Chondrocyte (in vitro differentiated cells): ENCODE measurements around the gene TBC1D5. TPM values are rescaled to one million over a fixed set of nuclear protein-coding genes. Genes with fewer than 3 reads are reported as not detected.

ENCODE experiments used
- DNase-seq: peaks from one replicate; pipeline ENCODE4 v3.0.0; 2021; ENCODE audit warnings: mixed read lengths, low spot score
- H3K27ac Mint-ChIP-seq: one replicate; pipeline ENCODE4 v1.8.0; 2021; ENCODE audit warnings: mild to moderate bottlenecking, moderate library complexity, mixed read lengths; ENCODE audit not compliant: unreplicated experiment
- H3K27me3 Mint-ChIP-seq: 2 replicates; pipeline ENCODE4 v1.8.0; 2021; ENCODE audit warnings: low read depth, mixed read lengths
- H3K36me3 Mint-ChIP-seq: 2 replicates; pipeline ENCODE4 v1.8.0; 2021; ENCODE audit warnings: low read depth, mixed read lengths
- H3K4me1 Mint-ChIP-seq: 2 replicates; pipeline ENCODE4 v1.8.0; 2021; ENCODE audit warnings: low read depth, mild to moderate bottlenecking, mixed read lengths
- H3K4me3 Mint-ChIP-seq: one replicate; pipeline ENCODE4 v1.8.0; 2021; ENCODE audit warnings: mild to moderate bottlenecking, moderate library complexity, mixed read lengths; ENCODE audit not compliant: unreplicated experiment
- H3K9me3 Mint-ChIP-seq: 2 replicates; pipeline ENCODE4 v1.8.0; 2021; ENCODE audit warnings: low read depth, mixed read lengths
- CTCF ChIP-seq: fragments of 200-600 bp; sonication (generic); IDR thresholded peaks from 2 replicates; pipeline ENCODE4 v1.5.0; 2021; ENCODE audit warnings: antibody characterized with exemption, mild to moderate bottlenecking, moderate library complexity
- total RNA-seq: library from RNA; stranded (reverse); gene quantifications from 3 replicates; pipeline ENCODE4 v1.2.1, GENCODE V29; 2021

The TBC1D5 gene
- total RNA-seq, 1 donor from 2014 or later, result 44.6 TPM

DNA sequence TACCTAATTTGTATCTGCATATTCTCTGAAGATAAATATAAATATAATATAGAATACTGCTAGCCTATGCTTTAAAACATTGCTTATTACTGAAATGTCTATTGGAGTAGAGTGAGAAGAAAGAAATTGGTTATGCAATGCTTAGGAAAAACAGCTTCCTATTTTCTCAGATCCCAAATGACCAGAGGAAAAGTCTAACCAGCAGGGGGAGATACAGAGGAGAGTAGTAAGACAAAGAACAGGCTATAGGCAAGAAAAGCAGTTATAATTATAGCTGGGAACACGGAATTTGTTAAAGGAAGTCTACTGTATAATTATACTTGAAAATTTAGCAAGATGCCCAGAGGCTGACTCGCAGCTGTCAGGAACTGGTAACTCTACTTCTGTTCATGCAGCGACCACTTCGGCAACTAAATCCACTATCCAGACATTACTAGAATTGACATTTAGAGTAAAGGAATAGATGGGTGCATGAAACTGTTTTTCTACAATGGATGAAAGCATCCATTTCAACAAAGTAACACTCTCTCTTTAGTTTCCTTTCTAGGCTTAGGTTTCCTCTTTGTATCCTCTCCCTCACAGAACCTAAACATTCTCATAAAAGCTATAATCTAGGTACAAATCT is 97.2 kb downstream of the TBC1D5 start:
- no peak for DNase-seq
- TF ChIP-seq CTCF, result peak; percentile 86
- Mint-ChIP-seq H3K36me3 (no peaks in the 10 kb centered on the region), H3K9me3 (no peaks in the 10 kb centered on the region), H3K4me3 (no peak overlapping the region), H3K27me3 (no peaks in the 10 kb centered on the region), H3K4me1 (peaks cover 28% of the 10 kb centered on the region), H3K27ac (no peak overlapping the region)

DNA sequence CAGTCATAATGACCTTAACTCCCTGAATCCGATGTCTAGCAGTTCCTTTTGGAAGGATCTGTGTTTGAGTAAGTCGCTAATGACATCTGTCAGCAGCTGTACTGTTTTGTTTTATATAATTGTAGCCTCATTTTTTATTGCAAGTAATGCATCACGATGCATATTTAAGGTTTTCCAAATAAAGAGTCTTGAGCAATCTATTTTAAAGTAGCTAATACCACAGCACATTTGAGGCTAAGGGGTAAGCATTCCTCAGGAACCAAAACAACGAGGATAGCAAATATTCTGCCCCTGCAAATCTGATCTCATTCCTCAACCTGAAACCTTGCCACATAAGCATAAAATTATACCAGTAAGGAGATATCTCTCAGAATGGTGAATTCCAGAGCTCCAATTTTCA is 98.7 kb downstream of the TBC1D5 start:
- no peak overlapping the region for H3K27ac Mint-ChIP-seq
- H3K4me3 Mint-ChIP-seq, result no peak overlapping the region
- H3K36me3 Mint-ChIP-seq, result no peaks in the 10 kb centered on the region
- no peak for DNase-seq
- no peaks in the 10 kb centered on the region for H3K9me3 Mint-ChIP-seq
- H3K4me1 Mint-ChIP-seq, result peaks cover 42% of the 10 kb centered on the region
- TF ChIP-seq CTCF, result no peak
- no peaks in the 10 kb centered on the region for H3K27me3 Mint-ChIP-seq

DNA sequence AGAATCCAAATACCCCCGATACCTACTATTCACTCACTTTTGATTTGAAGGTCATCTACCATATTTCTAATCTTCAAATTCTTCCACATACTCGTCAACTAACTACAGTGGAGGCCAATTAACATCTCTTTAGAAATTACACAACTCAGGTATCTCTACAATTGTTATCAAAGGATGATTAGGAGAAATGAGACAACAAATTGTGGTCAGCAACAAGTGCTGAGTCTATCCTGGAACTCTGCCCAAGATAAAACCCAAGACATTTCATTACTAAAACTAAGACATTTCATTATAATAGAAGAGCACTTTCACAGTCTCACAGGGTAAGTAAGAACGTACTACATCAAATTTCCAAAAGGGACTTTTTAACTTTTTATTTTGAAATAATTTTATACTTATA is 100.0 kb downstream of the TBC1D5 start:
- Mint-ChIP-seq H3K9me3 (no peaks in the 10 kb centered on the region), H3K27me3 (no peaks in the 10 kb centered on the region)

DNA sequence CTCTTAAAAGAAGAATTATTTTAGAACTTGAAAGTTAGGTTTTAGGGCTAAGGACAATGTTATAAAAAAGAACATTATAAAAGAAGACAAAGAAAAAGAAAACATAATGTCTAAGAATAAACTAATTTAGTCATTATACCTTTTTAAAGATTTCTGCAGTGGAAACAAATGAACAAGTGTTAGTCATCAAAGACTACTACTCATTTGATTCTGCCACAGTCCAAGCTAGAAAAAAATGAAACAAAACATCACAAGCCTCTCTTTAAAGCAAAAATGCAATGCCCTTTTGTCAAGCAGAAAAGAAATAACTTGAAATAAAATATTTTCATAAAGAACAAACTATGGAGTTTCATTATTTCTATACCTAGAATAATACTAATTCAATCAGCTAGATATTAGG is 102.0 kb downstream of the TBC1D5 start:
- DNase-seq, result no peak
- Mint-ChIP-seq H3K4me3 (no peak overlapping the region), H3K36me3 (no peaks in the 10 kb centered on the region), H3K9me3 (peaks cover 8% of the 10 kb centered on the region), H3K27ac (no peak overlapping the region), H3K27me3 (no peaks in the 10 kb centered on the region), H3K4me1 (peaks cover 60% of the 10 kb centered on the region)
- no peak for TF ChIP-seq CTCF

More for the DNA sequence above, 100.0 kb downstream of the TBC1D5 start:
- Mint-ChIP-seq H3K4me1 (peaks cover 52% of the 10 kb centered on the region), H3K4me3 (no peak overlapping the region), H3K36me3 (no peaks in the 10 kb centered on the region), H3K27ac (no peak overlapping the region)
- TF ChIP-seq CTCF, result no peak
- DNase-seq, result no peak

GRCh38 chr3:17639765-17640164 is 102.7 kb downstream of the TBC1D5 start:
- H3K36me3 Mint-ChIP-seq, result no peaks in the 10 kb centered on the region
- H3K27ac Mint-ChIP-seq, result peak overlapping the region; percentile 84
- peaks cover 66% of the 10 kb centered on the region for H3K4me1 Mint-ChIP-seq
- DNase-seq, result no peak
- peaks cover 8% of the 10 kb centered on the region for H3K9me3 Mint-ChIP-seq
- no peaks in the 10 kb centered on the region for H3K27me3 Mint-ChIP-seq
- TF ChIP-seq CTCF, result no peak
- no peak overlapping the region for H3K4me3 Mint-ChIP-seq
